GM23338 (cell line): ENCODE results near the gene ANKRD66. TPM values are rescaled to one million over a fixed set of nuclear protein-coding genes. Genes with fewer than 3 reads are reported as not detected.

Experiments used
- ATAC-seq: fragments of 200-7000 bp; cut with Tn5 transposase; 3 replicates; pipeline ENCODE4 v1.9.1; 2020
- DNase-seq: peaks from one replicate; pipeline ENCODE4 v3.0.0-alpha.2; 2015; ENCODE audit warnings: low spot score
- H2AFZ ChIP-seq: fragments of 200-600 bp; sonication (generic); 2 replicates; pipeline ENCODE4 v1.8.0; 2016; ENCODE audit warnings: antibody characterized with exemption, mild to moderate bottlenecking, moderate library complexity
- H3F3A ChIP-seq: fragments of 200-600 bp; sonication (generic); replicated peaks from 2 replicates; pipeline ENCODE4 v1.8.0; 2017; ENCODE audit warnings: antibody characterized with exemption, mixed run types, low read depth
- H3K27ac ChIP-seq: fragments of 200-600 bp; sonication (generic); 2 replicates; pipeline ENCODE4 v1.6.1; 2016; ENCODE audit warnings: low read depth
- H3K27me3 ChIP-seq: fragments of 200-600 bp; sonication (generic); 2 replicates; pipeline ENCODE4 v1.8.0; 2016; ENCODE audit warnings: mild to moderate bottlenecking, mixed run types, moderate library complexity; ENCODE audit not compliant: insufficient read depth
- H3K36me3 ChIP-seq: fragments of 200-600 bp; sonication (generic); 2 replicates; pipeline ENCODE4 v1.8.0; 2016; ENCODE audit warnings: mild to moderate bottlenecking; ENCODE audit not compliant: insufficient read depth
- H3K4me1 ChIP-seq: fragments of 200-600 bp; sonication (generic); 2 replicates; pipeline ENCODE4 v1.8.0; 2016; ENCODE audit warnings: mild to moderate bottlenecking, moderate library complexity; ENCODE audit not compliant: insufficient read depth
- H3K4me2 ChIP-seq: fragments of 200-600 bp; sonication (generic); 2 replicates; pipeline ENCODE4 v1.7.1; 2017; ENCODE audit warnings: mixed run types
- H3K4me3 ChIP-seq: fragments of 200-600 bp; sonication (generic); 2 replicates; pipeline ENCODE4 v1.6.1; 2016; ENCODE audit warnings: mixed run types
- H3K79me2 ChIP-seq: fragments of 200-600 bp; sonication (generic); replicated peaks from 2 replicates; pipeline ENCODE4 v1.8.0; 2017; ENCODE audit warnings: mild to moderate bottlenecking; ENCODE audit not compliant: insufficient read depth
- H3K9me2 ChIP-seq: fragments of 200-600 bp; sonication (generic); 2 replicates; pipeline ENCODE4 v1.8.0; 2017; ENCODE audit not compliant: insufficient read depth
- H4K20me1 ChIP-seq: fragments of 200-600 bp; sonication (generic); replicated peaks from 2 replicates; pipeline ENCODE4 v1.8.0; 2017; ENCODE audit warnings: mild to moderate bottlenecking; ENCODE audit not compliant: insufficient read depth
- H3K27ac Mint-ChIP-seq: 2 replicates; pipeline ENCODE4 v1.8.0; 2020; ENCODE audit warnings: inconsistent platforms, mild to moderate bottlenecking, moderate library complexity, mixed read lengths
- H3K27me3 Mint-ChIP-seq: 3 replicates; pipeline ENCODE4 v1.8.0; 2022; ENCODE audit warnings: low read depth, mild to moderate bottlenecking, moderate library complexity, mixed read lengths, inconsistent platforms; ENCODE audit not compliant: insufficient read depth, poor library complexity
- H3K36me3 Mint-ChIP-seq: 3 replicates; pipeline ENCODE4 v1.8.0; 2021; ENCODE audit warnings: low read depth, mild to moderate bottlenecking, inconsistent platforms, moderate library complexity, mixed read lengths
- H3K4me1 Mint-ChIP-seq: 3 replicates; pipeline ENCODE4 v1.8.0; 2020; ENCODE audit warnings: mild to moderate bottlenecking, inconsistent platforms, mixed read lengths
- H3K4me3 Mint-ChIP-seq: 3 replicates; pipeline ENCODE4 v1.8.0; 2021; ENCODE audit warnings: moderate library complexity, mild to moderate bottlenecking, inconsistent platforms, mixed read lengths
- H3K9me3 Mint-ChIP-seq: 3 replicates; pipeline ENCODE4 v1.8.0; 2020; ENCODE audit warnings: moderate library complexity, mild to moderate bottlenecking, inconsistent platforms, mixed read lengths
- CREB1 ChIP-seq: fragments of 250-450 bp; sonication (Bioruptor Pico); IDR thresholded peaks from 2 replicates; pipeline ENCODE4 v1.5.0; 2020; ENCODE audit warnings: low read depth, mild to moderate bottlenecking, moderate library complexity
- CTCF ChIP-seq, 2 experiments: fragments of 200-600 bp in 1 of 2; sonication (generic) in 1 of 2; conservative IDR thresholded peaks; 2 replicates each; pipeline versions ENCODE4 v1.5.1 to v1.6.1; 2016 to 2017; ENCODE audit warnings: antibody characterized with exemption in 2 of 2, low read depth in 2 of 2, mild to moderate bottlenecking in 2 of 2, moderate library complexity in 1 of 2
- ETS1 ChIP-seq: IDR thresholded peaks from 2 replicates; pipeline ENCODE4 v1.6.1; 2016; ENCODE audit warnings: antibody characterized with exemption
- EZH2 ChIP-seq: fragments of 200-600 bp; sonication (generic); IDR thresholded peaks from one replicate; pipeline ENCODE4 v1.8.0; 2017; ENCODE audit warnings: antibody characterized with exemption, mild to moderate bottlenecking, low read depth; ENCODE audit not compliant: unreplicated experiment
- EZH2phosphoT487 ChIP-seq: fragments of 200-600 bp; sonication (generic); IDR thresholded peaks from one replicate; pipeline ENCODE4 v1.8.1; 2018; ENCODE audit warnings: antibody characterized with exemption; ENCODE audit not compliant: unreplicated experiment
- JUNB ChIP-seq: IDR thresholded peaks from one replicate; pipeline ENCODE4 v1.6.1; 2016; ENCODE audit warnings: antibody characterized with exemption; ENCODE audit not compliant: unreplicated experiment
- POLR2AphosphoS5 ChIP-seq: IDR thresholded peaks from 2 replicates; pipeline ENCODE4 v1.6.1; 2016; ENCODE audit warnings: antibody characterized with exemption, low read depth
- REST ChIP-seq: IDR thresholded peaks from one replicate; pipeline ENCODE4 v1.6.1; 2018; ENCODE audit warnings: antibody characterized with exemption; ENCODE audit not compliant: unreplicated experiment
- STAT1 ChIP-seq: IDR thresholded peaks from one replicate; pipeline ENCODE4 v1.6.1; 2016; ENCODE audit warnings: antibody characterized with exemption; ENCODE audit not compliant: unreplicated experiment
- ZNF114 ChIP-seq: fragments of 250-450 bp; sonication (Bioruptor Pico); IDR thresholded peaks from 2 replicates; pipeline ENCODE4 v1.5.0; 2020; ENCODE audit warnings: mild to moderate bottlenecking, moderate library complexity
- ZNF331 ChIP-seq: fragments of 250-450 bp; sonication (Bioruptor Pico); IDR thresholded peaks from 2 replicates; pipeline ENCODE4 v1.5.0; 2020; ENCODE audit warnings: low read depth, mild to moderate bottlenecking, moderate library complexity
- polyA plus RNA-seq: library from polyadenylated mRNA; unstranded; fragments of >200 nt; fragmentation: Nextera tagmentation; extraction: Ambion mirVana; gene quantifications from 2 replicates; pipeline ENCODE4 v1.2.1, GENCODE V29; 2016
- total RNA-seq: library from RNA; depleted of rRNA; stranded (reverse); fragments of >200 nt; shearing (Covaris generic); gene quantifications from 2 replicates; pipeline ENCODE4 v1.2.3, GENCODE V29; 2014

The ANKRD66 gene
- total and polyA plus RNA-seq, 2 experiments from 2014 or later, result not detected

- peak overlapping the region; percentile 99 for H3K4me2 ChIP-seq
- peaks cover 28% of the 10 kb centered on the region for H3K27me3 ChIP-seq
- no peak overlapping the region for H3K27ac ChIP-seq
- H3K9me2 ChIP-seq, result 0 out of 2 replicates have a peak, but pooled peaks cover 5% of the 10 kb centered on the region
- H2AFZ ChIP-seq, result peak overlapping the region; percentile 100
- H3K4me1 ChIP-seq, result peaks cover 34% of the 10 kb centered on the region
- H3F3A ChIP-seq, result no peaks in the 10 kb centered on the region
- Mint-ChIP-seq H3K36me3 (no peaks in the 10 kb centered on the region), H3K9me3 (no peaks in the 10 kb centered on the region), H3K27ac (no peak overlapping the region), H3K4me3 (peak overlapping the region; percentile 90), H3K4me1 (peaks cover 31% of the 10 kb centered on the region), H3K27me3 (peaks cover 27% of the 10 kb centered on the region)
- no peak for DNase-seq
- TF ChIP-seq EZH2 (peak; percentile 51), CREB1 (CRISPR knock-in tag) (no peak), REST (no peak), ETS1 (no peak), STAT1 (no peak), POLR2AphosphoS5 (no peak), ZNF114 (CRISPR knock-in tag) (no peak)
- no peaks in the 10 kb centered on the region for H4K20me1 ChIP-seq
- peak overlapping the region; percentile 90 for H3K4me3 ChIP-seq
- no peaks in the 10 kb centered on the region for H3K79me2 ChIP-seq
- no peak for ATAC-seq
- H3K36me3 ChIP-seq, result no peaks in the 10 kb centered on the region
These were observed 11.1 kb upstream of the ANKRD66 start for GRCh38 chr6:46735720-46736031.

- ATAC-seq (no peak), DNase-seq (no peak)
- no peaks in the 10 kb centered on the region for H3K36me3 Mint-ChIP-seq
- no peak overlapping the region for H3K4me3 Mint-ChIP-seq
- H3K4me1 Mint-ChIP-seq, result peaks cover 31% of the 10 kb centered on the region
- peaks cover 36% of the 10 kb centered on the region for H3K4me1 ChIP-seq
- no peak overlapping the region for H3K27ac ChIP-seq
- no peaks in the 10 kb centered on the region for H3K36me3 ChIP-seq
- H3K27me3 Mint-ChIP-seq, result peaks cover 27% of the 10 kb centered on the region
- H3F3A ChIP-seq, result no peaks in the 10 kb centered on the region
- H3K9me3 Mint-ChIP-seq, result no peaks in the 10 kb centered on the region
- no peaks in the 10 kb centered on the region for H4K20me1 ChIP-seq
- H2AFZ ChIP-seq, result no peak overlapping the region
- H3K27me3 ChIP-seq, result peaks cover 28% of the 10 kb centered on the region
- H3K79me2 ChIP-seq, result no peaks in the 10 kb centered on the region
- no peak overlapping the region for H3K27ac Mint-ChIP-seq
- H3K4me3 ChIP-seq, result no peak overlapping the region
- 0 out of 2 replicates have a peak, but pooled peaks cover 9% of the 10 kb centered on the region for H3K9me2 ChIP-seq
- no peak overlapping the region for H3K4me2 ChIP-seq
- TF ChIP-seq ZNF331 (CRISPR knock-in tag) (no peak), POLR2AphosphoS5 (no peak), CTCF (conservative IDR thresholded peaks at IDR 0.05; ENCODE audit: low read depth in 2 of 2) (no peak), ETS1 (no peak), EZH2phosphoT487 (no peak), ZNF114 (CRISPR knock-in tag) (no peak), STAT1 (no peak), CREB1 (CRISPR knock-in tag) (no peak), JUNB (no peak), EZH2 (no peak)
These were observed 9.8 kb upstream of the ANKRD66 start for GRCh38 chr6:46736906-46737305.
